Ovary (tissue), 3 donors: ENCODE data around the gene CCR4.

Source experiments
- CTCF ChIP-seq, 3 donors: fragments of 450-650 bp in 2 of 3; fragments of 200-600 bp in 1 of 3; IDR thresholded peaks; one replicate each; pipeline versions ENCODE4 v1.5.1 to v1.8.0; 2016 to 2022; ENCODE audit warnings: antibody characterized with exemption in 3 of 3, mild to moderate bottlenecking in 1 of 3
- POLR2A ChIP-seq: fragments of 450-650 bp; IDR thresholded peaks from one replicate; pipeline ENCODE4 v1.6.1; 2017; ENCODE audit warnings: antibody characterized with exemption, mild to moderate bottlenecking, moderate library complexity
- donor health status: DM: no; HTN: no; CAD: no.

GRCh38 chr3:32945136-32945535 is 6.3 kb upstream of the CCR4 start:
- no peak for TF ChIP-seq POLR2A
- no peak for TF ChIP-seq CTCF (IDR thresholded peaks at IDR 0.05)
